Neural cell (in vitro differentiated cells): ENCODE measurements around the gene CDA. TPM values are rescaled to one million over a fixed set of nuclear protein-coding genes. Genes with fewer than 3 reads are reported as not detected.
"Not testable (repeated sequence)": the region's sequence is repeated elsewhere in the genome, so short reads cannot be mapped to it uniquely, and the experiment has no call there.

Experiments used
- H2AFZ ChIP-seq: fragments of 200-600, 300-800 bp; sonication (generic), shearing (Covaris generic); 2 replicates; pipeline ENCODE4 v1.6.0; 2014; ENCODE audit warnings: low read depth, mild to moderate bottlenecking, antibody characterized with exemption, low read length, moderate library complexity
- H3F3A ChIP-seq: fragments of 200-600 bp; shearing (Covaris generic); 2 replicates; pipeline ENCODE4 v1.6.1; 2016; ENCODE audit warnings: mild to moderate bottlenecking, moderate library complexity, mixed read lengths, antibody characterized with exemption, low read length; ENCODE audit not compliant: insufficient read depth, poor library complexity, severe bottlenecking
- H3K27ac ChIP-seq: fragments of 200-600, 300-800 bp; sonication (generic), shearing (Covaris generic); 2 replicates; pipeline ENCODE4 v1.5.1; 2014; ENCODE audit warnings: mild to moderate bottlenecking, low read length, moderate library complexity
- H3K27me3 ChIP-seq: fragments of 300-800, 200-600 bp; sonication (generic), shearing (Covaris generic); 2 replicates; pipeline ENCODE4 v1.6.0; 2014; ENCODE audit warnings: mild to moderate bottlenecking, low read depth, low read length, moderate library complexity; ENCODE audit not compliant: insufficient read depth
- H3K36me3 ChIP-seq: fragments of 300-800, 200-600 bp; sonication (generic), shearing (Covaris generic); 2 replicates; pipeline ENCODE4 v1.5.1; 2014; ENCODE audit warnings: mild to moderate bottlenecking, antibody characterized with exemption, low read length, moderate library complexity; ENCODE audit not compliant: insufficient read depth
- H3K4me2 ChIP-seq: fragments of 300-800, 200-600 bp; sonication (generic), shearing (Covaris generic); 2 replicates; pipeline ENCODE4 v1.6.0; 2014; ENCODE audit warnings: mild to moderate bottlenecking, low read length
- H3K4me3 ChIP-seq: fragments of 300-800, 200-600 bp; sonication (generic), shearing (Covaris generic); 2 replicates; pipeline ENCODE4 v1.5.1; 2014; ENCODE audit warnings: mild to moderate bottlenecking, low read length, moderate library complexity
- H3K79me2 ChIP-seq: fragments of 200-600 bp; shearing (Covaris generic); replicated peaks from 2 replicates; pipeline ENCODE4 v1.6.0; 2014; ENCODE audit warnings: mild to moderate bottlenecking, low read length, moderate library complexity; ENCODE audit not compliant: insufficient read depth
- H3K9ac ChIP-seq: fragments of 300-800, 200-600 bp; sonication (generic), shearing (Covaris generic); 2 replicates; pipeline ENCODE4 v1.6.1; 2016; ENCODE audit warnings: mild to moderate bottlenecking, low read length, mixed read lengths
- H3K9me2 ChIP-seq: fragments of 200-600 bp; shearing (Covaris generic); 2 replicates; pipeline ENCODE4 v1.6.1; 2016; ENCODE audit warnings: mild to moderate bottlenecking, low read length, mixed read lengths; ENCODE audit not compliant: insufficient read depth
- H3K9me3 ChIP-seq: fragments of 200-600, 300-800 bp; sonication (generic), shearing (Covaris generic); 2 replicates; pipeline ENCODE4 v1.6.1; 2016; ENCODE audit warnings: mild to moderate bottlenecking, mixed run types, low read length, moderate library complexity, mixed read lengths
- H4K20me1 ChIP-seq: fragments of 200-600 bp; shearing (Covaris generic); 2 replicates; pipeline ENCODE4 v1.6.1; 2016; ENCODE audit warnings: mild to moderate bottlenecking, mixed run types; ENCODE audit not compliant: insufficient read depth
- EP300 ChIP-seq: fragments of 450-650 bp; conservative IDR thresholded peaks from 2 replicates; pipeline ENCODE4 v1.6.1; 2014; ENCODE audit warnings: antibody characterized with exemption, mild to moderate bottlenecking, moderate library complexity; ENCODE audit not compliant: poor library complexity, severe bottlenecking
- EZH2 ChIP-seq: fragments of 200-600, 300-800 bp; shearing (Covaris generic), sonication (generic); IDR thresholded peaks from 2 replicates; pipeline ENCODE4 v1.6.1; 2014; ENCODE audit warnings: antibody characterized with exemption, low read length, borderline replicate concordance, mild to moderate bottlenecking; ENCODE audit not compliant: insufficient read depth, poor library complexity, severe bottlenecking
- MXI1 ChIP-seq: fragments of 450-650 bp; conservative IDR thresholded peaks from 2 replicates; pipeline ENCODE4 v1.6.1; 2014; ENCODE audit warnings: antibody characterized with exemption, mild to moderate bottlenecking; ENCODE audit not compliant: poor library complexity, severe bottlenecking
- POLR2AphosphoS5 ChIP-seq: IDR thresholded peaks from 2 replicates; pipeline ENCODE4 v1.6.1; 2012
- RAD21 ChIP-seq: fragments of 450-650 bp; conservative IDR thresholded peaks from 2 replicates; pipeline ENCODE4 v1.6.1; 2014; ENCODE audit warnings: antibody characterized with exemption, mild to moderate bottlenecking, moderate library complexity
- SMC3 ChIP-seq: fragments of 450-650 bp; conservative IDR thresholded peaks from 2 replicates; pipeline ENCODE4 v1.6.1; 2014; ENCODE audit warnings: antibody characterized with exemption, mild to moderate bottlenecking, moderate library complexity; ENCODE audit not compliant: poor library complexity
- polyA plus RNA-seq: library from polyadenylated mRNA; depleted of rRNA; stranded (reverse); fragments of >200 nt; gene quantifications from 2 replicates; pipeline ENCODE4 v1.2.3, GENCODE V29; 2014
- TF ChIP-seq, protein P1 (sequence below): IDR thresholded peaks from 2 replicates; pipeline ENCODE4 v1.6.1; 2012; ENCODE audit warnings: borderline replicate concordance
- TF ChIP-seq, protein P2 (sequence below): fragments of 450-650 bp; IDR thresholded peaks from 2 replicates; pipeline ENCODE4 v1.5.1; 2014; ENCODE audit warnings: antibody characterized with exemption, mild to moderate bottlenecking, moderate library complexity; ENCODE audit not compliant: poor library complexity, severe bottlenecking

The CDA gene
- polyA plus RNA-seq, 1 donor from 2014 or later: not detected

DNA sequence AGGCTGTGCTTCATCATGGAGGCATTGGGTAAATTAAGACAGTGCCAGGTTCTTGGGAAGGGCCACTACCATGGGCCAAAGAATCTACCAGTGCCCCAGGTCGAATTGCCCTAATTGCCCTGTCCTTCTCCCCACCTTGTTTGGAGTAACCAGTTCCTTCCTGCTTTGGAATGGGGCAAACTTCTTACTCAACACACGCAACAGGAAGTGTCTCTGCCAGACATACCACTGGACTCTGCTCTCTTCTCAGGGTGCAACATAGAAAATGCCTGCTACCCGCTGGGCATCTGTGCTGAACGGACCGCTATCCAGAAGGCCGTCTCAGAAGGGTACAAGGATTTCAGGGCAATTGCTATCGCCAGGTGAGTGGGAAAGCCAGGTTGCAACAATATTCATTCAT is 15.8 kb downstream of the CDA start:
- no peaks in the 10 kb centered on the region for H3K9me2 ChIP-seq
- H3K4me2 ChIP-seq: no peak overlapping the region
- H2AFZ ChIP-seq: no peak overlapping the region
- H3K27ac ChIP-seq: no peak overlapping the region
- H4K20me1 ChIP-seq: no peaks in the 10 kb centered on the region
- no peaks in the 10 kb centered on the region for H3F3A ChIP-seq
- H3K4me3 ChIP-seq: no peak overlapping the region
- no peaks in the 10 kb centered on the region for H3K27me3 ChIP-seq
- no peaks in the 10 kb centered on the region for H3K36me3 ChIP-seq
- H3K9me3 ChIP-seq: no peaks in the 10 kb centered on the region
- TF ChIP-seq, protein P1, sequence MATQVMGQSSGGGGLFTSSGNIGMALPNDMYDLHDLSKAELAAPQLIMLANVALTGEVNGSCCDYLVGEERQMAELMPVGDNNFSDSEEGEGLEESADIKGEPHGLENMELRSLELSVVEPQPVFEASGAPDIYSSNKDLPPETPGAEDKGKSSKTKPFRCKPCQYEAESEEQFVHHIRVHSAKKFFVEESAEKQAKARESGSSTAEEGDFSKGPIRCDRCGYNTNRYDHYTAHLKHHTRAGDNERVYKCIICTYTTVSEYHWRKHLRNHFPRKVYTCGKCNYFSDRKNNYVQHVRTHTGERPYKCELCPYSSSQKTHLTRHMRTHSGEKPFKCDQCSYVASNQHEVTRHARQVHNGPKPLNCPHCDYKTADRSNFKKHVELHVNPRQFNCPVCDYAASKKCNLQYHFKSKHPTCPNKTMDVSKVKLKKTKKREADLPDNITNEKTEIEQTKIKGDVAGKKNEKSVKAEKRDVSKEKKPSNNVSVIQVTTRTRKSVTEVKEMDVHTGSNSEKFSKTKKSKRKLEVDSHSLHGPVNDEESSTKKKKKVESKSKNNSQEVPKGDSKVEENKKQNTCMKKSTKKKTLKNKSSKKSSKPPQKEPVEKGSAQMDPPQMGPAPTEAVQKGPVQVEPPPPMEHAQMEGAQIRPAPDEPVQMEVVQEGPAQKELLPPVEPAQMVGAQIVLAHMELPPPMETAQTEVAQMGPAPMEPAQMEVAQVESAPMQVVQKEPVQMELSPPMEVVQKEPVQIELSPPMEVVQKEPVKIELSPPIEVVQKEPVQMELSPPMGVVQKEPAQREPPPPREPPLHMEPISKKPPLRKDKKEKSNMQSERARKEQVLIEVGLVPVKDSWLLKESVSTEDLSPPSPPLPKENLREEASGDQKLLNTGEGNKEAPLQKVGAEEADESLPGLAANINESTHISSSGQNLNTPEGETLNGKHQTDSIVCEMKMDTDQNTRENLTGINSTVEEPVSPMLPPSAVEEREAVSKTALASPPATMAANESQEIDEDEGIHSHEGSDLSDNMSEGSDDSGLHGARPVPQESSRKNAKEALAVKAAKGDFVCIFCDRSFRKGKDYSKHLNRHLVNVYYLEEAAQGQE: no peak
- TF ChIP-seq SMC3: no peak
- no peak for TF ChIP-seq RAD21
- no peak for TF ChIP-seq POLR2AphosphoS5
- no peak for TF ChIP-seq EZH2
- no peak for TF ChIP-seq EP300
- TF ChIP-seq MXI1: no peak
- TF ChIP-seq, protein P2, sequence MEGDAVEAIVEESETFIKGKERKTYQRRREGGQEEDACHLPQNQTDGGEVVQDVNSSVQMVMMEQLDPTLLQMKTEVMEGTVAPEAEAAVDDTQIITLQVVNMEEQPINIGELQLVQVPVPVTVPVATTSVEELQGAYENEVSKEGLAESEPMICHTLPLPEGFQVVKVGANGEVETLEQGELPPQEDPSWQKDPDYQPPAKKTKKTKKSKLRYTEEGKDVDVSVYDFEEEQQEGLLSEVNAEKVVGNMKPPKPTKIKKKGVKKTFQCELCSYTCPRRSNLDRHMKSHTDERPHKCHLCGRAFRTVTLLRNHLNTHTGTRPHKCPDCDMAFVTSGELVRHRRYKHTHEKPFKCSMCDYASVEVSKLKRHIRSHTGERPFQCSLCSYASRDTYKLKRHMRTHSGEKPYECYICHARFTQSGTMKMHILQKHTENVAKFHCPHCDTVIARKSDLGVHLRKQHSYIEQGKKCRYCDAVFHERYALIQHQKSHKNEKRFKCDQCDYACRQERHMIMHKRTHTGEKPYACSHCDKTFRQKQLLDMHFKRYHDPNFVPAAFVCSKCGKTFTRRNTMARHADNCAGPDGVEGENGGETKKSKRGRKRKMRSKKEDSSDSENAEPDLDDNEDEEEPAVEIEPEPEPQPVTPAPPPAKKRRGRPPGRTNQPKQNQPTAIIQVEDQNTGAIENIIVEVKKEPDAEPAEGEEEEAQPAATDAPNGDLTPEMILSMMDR: no peak
- no peaks in the 10 kb centered on the region for H3K79me2 ChIP-seq
- H3K9ac ChIP-seq: no peak overlapping the region

DNA sequence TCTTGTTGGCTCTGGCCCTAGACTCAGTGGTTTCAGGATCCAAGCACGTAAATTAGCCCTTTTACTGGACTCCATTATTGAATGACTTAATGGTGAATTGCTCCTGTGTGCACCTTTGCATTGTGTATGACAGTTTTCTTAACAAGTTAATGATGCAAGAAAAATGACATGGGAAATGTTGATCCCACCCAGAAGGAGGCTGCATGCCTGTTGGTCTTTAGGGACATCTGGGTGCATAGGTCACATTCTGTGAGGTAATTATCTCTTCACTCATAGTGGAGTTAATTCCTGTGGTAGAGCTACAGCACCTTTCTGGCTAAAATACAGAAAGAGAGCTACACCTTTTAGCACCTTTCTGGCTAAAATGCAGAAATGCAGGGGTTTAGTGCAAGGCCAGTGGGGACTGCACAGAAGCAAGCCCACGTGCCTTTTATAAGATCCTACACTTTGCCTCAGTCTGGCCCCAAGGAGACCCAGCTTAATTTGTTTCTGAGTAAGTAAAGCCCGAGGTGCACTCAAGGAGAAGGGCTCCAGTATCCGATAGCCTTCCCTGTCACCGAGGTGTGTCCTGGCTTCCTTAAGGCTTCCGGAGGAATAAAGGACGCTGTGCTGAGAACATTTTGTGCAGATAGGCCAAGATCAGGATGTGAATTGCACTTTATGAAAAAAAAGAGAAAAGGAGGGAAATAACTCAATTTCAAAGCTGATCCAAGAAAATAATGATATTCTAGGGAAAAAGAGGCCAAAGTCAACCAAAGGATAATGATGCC is 18.1 kb downstream of the CDA start:
- not testable (repeated sequence) for H3K4me3 ChIP-seq, H3K27ac ChIP-seq, H3K9ac ChIP-seq, H3K79me2 ChIP-seq, H3K27me3 ChIP-seq, H4K20me1 ChIP-seq, H3K9me2 ChIP-seq, H3F3A ChIP-seq, H3K4me2 ChIP-seq, H2AFZ ChIP-seq, H3K9me3 ChIP-seq, H3K36me3 ChIP-seq

DNA sequence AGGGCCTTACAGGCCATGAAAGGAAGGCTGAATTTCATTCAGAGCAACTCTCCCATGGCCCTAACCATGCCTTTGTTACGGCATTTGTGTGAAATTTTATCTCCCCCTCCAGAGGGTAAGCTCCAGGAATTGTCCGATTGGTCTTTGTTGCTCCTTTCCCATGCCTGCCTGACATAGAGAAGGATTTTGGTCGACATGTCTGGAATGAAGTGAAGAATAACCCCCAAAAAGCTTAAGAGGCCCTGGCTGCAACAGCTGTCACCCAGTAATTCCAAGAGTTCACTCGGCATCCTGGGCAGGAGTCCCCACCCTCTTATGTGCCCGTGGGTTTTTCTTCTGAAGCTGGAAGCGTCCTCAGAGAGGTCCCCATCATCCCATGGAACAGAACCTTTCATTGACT is 20.6 kb downstream of the CDA start:
- Histone ChIP-seq H2AFZ (no peak overlapping the region), H3K9ac (no peak overlapping the region), H4K20me1 (no peaks in the 10 kb centered on the region), H3F3A (no peaks in the 10 kb centered on the region), H3K4me2 (no peak overlapping the region), H3K9me2 (no peaks in the 10 kb centered on the region), H3K27ac (no peak overlapping the region), H3K4me3 (no peak overlapping the region), H3K36me3 (no peaks in the 10 kb centered on the region), H3K79me2 (no peaks in the 10 kb centered on the region), H3K9me3 (no peaks in the 10 kb centered on the region), H3K27me3 (no peaks in the 10 kb centered on the region)
- TF ChIP-seq SMC3: no peak
- TF ChIP-seq RAD21: no peak
- TF ChIP-seq, protein P2: no peak
- no peak for TF ChIP-seq EP300
- no peak for TF ChIP-seq MXI1
- TF ChIP-seq EZH2: no peak
- TF ChIP-seq, protein P1: no peak
